Lower leg skin (tissue), 3 donors: ENCODE measurements around the gene CAMTA1.

Experiments used
- POLR2A ChIP-seq, 2 donors: fragments of 450-650 bp; IDR thresholded peaks; one replicate each; pipeline ENCODE4 v1.6.1; 2016 to 2017; ENCODE audit warnings: antibody characterized with exemption in 2 of 2, mild to moderate bottlenecking in 1 of 2, moderate library complexity in 1 of 2
- TF ChIP-seq, protein P1 (sequence below), 3 donors: fragments of 450-650 bp; IDR thresholded peaks; one replicate each; pipeline ENCODE4 v1.5.1; 2016; ENCODE audit warnings: antibody characterized with exemption in 3 of 3, mild to moderate bottlenecking in 3 of 3, moderate library complexity in 2 of 3

GRCh38 chr1:7447736-7448135 lies 662.5 kb downstream of the CAMTA1 start:
- TF ChIP-seq, protein P1, sequence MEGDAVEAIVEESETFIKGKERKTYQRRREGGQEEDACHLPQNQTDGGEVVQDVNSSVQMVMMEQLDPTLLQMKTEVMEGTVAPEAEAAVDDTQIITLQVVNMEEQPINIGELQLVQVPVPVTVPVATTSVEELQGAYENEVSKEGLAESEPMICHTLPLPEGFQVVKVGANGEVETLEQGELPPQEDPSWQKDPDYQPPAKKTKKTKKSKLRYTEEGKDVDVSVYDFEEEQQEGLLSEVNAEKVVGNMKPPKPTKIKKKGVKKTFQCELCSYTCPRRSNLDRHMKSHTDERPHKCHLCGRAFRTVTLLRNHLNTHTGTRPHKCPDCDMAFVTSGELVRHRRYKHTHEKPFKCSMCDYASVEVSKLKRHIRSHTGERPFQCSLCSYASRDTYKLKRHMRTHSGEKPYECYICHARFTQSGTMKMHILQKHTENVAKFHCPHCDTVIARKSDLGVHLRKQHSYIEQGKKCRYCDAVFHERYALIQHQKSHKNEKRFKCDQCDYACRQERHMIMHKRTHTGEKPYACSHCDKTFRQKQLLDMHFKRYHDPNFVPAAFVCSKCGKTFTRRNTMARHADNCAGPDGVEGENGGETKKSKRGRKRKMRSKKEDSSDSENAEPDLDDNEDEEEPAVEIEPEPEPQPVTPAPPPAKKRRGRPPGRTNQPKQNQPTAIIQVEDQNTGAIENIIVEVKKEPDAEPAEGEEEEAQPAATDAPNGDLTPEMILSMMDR (IDR thresholded peaks at IDR 0.05) = no peak
- no peak for TF ChIP-seq POLR2A (IDR thresholded peaks at IDR 0.05)
